Measurements from ENCODE around the gene RBPJL.

RBPJL gene

DNA sequence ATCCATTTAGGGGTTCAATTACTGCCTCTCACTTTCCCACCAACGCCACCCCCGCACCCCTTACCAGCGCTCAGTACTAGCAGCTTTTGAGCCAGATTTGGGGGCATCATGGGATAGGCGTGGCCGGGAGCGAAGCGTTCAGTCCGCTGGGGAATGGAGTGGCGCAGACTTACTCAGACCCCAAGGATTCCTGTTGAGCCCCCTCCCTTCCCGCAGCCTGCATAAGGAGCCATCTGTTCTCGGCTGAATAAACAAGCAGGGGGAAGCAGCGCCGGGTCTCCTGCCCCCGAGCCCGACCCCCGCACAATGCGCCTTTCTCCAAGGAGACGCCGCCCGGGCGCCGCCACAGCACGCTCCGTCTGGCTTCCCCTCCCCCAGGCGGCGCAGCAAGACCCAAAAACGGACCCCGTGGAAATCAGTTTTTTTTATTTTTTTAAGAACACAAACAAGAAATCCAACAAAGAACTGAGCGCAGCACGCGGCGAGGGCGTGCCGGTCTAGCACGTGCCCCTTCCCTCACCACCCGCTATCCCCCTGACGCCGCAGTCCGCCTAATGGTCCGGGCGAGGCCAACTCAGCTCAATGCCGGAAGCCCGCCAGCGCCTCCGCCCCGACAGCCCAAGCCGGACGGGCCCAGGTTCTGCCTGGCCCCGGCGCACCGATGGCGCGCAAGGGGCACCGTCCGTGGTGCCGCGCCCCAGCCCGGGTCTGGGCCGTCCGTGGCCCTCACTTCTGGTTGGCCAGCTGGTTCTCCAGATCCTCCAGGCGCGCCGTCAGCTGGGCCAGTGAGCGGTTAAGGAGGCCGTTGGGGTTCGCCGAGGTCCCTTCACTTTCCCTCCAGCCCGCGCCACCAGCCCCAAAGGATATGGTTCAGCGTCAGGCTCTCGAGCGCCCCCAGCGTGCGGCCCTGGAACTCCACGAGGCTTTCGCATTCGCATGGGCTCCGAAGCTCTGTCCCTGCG, 13.3 kb upstream of the RBPJL start:
- DNase-seq (ENCODE audit: low read depth in 2 of 2), result peak; percentile 78 to 82

- DNase-seq (ENCODE audit: low read depth in 2 of 2), result no peak
Measured at GRCh38 chr20:45294003-45294368, 12.7 kb upstream of the RBPJL start.

- no peak for DNase-seq (ENCODE audit: low read depth in 2 of 2)
Measured at GRCh38 chr20:45294659-45295058, 12.0 kb upstream of the RBPJL start.

DNA sequence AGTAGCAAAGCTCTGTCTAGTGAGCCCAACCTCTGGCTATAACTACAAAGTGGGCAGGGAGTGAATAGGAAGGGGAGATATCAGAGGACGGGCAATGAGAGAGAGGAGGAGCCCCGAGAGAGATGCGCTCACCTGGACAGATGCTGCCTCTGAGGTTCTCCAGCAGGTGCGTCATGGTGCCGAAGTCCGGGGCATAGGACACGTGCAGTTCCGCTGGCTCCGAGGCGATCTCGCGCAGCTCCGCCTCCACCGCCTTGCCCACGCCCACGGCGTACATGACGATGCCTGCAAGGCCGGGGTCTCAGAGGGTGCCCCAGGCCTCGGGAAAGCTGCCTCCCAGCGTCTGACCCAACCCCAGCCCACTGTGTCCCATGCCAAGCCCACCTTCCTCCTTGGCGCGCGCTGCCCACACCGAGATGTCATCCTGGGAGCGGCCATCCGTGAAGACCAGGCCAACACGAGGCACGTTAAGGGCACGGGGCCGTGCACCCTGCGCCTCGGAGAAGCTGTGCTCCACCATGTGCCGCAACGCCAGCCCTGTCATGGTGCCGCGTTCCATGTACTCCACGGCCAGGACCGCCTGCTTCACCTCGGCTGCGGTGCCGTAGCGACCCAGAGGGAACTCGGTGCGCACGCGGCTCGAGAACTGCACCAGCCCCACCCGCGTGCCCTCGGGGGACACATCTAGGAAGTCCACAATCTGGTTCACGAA, 8.7 kb upstream of the RBPJL start:
- no peak for DNase-seq (ENCODE audit: low read depth in 2 of 2)

- DNase-seq (ENCODE audit: low read depth in 2 of 2), result no peak
Measured at GRCh38 chr20:45299786-45300185, 6.9 kb upstream of the RBPJL start.

GRCh38 chr20:45300961-45301360, 5.7 kb upstream of the RBPJL start:
- peak in 1 of 2 donors; percentile 50 for DNase-seq (ENCODE audit: low read depth in 2 of 2)

- no peak for DNase-seq (ENCODE audit: low read depth in 2 of 2)
Measured at GRCh38 chr20:45301824-45302271, 4.8 kb upstream of the RBPJL start.

- DNase-seq (ENCODE audit: low read depth in 2 of 2), result no peak
Measured at GRCh38 chr20:45303586-45304463, 2.8 kb upstream of the RBPJL start.

DNA sequence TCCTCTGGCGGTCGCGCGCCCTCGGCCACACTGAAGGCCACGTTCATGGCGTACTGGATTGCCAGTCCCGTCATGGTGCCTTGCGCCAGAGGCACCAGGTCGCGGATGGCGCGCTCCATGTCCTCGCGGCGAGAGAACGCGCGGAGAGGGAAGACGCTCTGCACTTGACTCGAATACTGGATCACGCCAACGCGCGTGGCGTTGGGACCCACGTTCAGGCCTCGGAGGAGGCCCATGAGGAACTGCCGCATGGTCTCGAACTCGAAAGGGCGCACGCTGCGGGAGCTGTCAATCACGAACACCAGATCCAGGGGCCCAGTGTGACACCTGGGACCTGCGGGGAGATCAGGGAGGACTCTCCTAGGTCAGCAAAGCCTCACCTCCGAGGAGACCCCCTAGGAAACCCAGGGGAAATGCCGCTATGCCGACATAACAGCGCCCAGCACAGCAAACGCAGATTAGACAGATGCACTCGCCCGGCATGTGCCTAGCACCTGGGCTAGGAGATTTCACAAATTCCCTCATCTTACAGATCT, 2.1 kb upstream of the RBPJL start:
- no peak for DNase-seq (ENCODE audit: low read depth in 2 of 2)

DNA sequence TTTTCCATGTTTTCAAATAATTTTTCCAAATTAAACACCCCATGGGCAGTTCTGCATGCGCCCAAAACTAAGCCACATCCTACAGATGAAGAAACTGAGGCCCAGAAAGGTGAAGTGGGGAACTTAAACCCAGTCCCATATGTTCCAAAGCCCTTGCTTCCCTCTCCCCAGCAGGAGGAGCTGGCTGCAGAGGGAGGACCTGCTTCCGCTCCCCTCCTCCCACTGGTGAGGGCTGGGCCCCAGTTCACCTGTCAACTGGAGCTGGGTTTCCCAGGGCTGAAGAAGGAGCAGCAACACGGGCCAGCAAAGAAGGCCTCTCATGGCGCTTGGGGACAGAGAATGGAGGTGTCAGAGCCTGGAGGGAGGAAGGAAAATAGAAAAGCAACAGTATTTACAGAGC, 1.4 kb upstream of the RBPJL start:
- no peak for DNase-seq (ENCODE audit: low read depth in 2 of 2)

DNA sequence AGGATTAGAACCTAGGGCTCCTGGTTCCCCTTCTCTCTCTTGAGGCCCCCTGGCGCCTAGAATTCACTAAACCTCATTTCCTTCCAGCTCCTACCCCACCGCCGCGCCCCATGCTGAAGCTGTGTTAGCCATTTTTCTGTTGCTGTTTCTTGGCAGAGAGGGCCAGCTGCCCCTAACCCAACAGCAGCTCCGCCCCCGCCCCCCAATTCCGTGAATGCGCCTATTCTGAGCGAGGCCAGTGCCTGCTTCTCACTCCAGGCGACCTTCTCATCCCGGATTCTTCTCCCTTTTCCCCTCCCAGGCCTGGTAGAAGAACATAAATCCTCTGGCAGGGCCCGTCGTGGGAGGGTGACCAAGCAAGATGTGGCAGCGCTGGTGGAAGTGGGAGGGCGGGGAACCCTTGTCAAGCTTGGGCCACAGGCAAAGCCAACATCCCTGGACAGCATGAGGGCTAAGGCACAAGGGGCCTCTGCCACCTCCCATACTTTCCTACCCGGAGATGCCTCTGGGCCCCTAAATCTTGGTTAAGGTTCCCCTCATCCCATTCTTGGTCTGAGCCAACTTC, 518 bp downstream of the RBPJL start:
- DNase-seq (ENCODE audit: low read depth in 2 of 2), result no peak

- DNase-seq (ENCODE audit: low read depth in 2 of 2), result no peak
Measured at GRCh38 chr20:45308117-45308778, 1.6 kb downstream of the RBPJL start, which contains the start of gene MATN4. TSS of gene MATN4 (minus strand) at chr20:45308299. CDS start at chr20:45305582, 2,717 bp downstream.

- no peak for DNase-seq (ENCODE audit: low read depth in 2 of 2)
Measured at GRCh38 chr20:45309075-45309474, 2.4 kb downstream of the RBPJL start.

GRCh38 chr20:45311589-45312211, 5.1 kb downstream of the RBPJL start:
- DNase-seq (ENCODE audit: low read depth in 2 of 2), result peak; percentile 57 to 64

- no peak for DNase-seq (ENCODE audit: low read depth in 2 of 2)
Measured at GRCh38 chr20:45312241-45312640, 5.6 kb downstream of the RBPJL start.

DNA sequence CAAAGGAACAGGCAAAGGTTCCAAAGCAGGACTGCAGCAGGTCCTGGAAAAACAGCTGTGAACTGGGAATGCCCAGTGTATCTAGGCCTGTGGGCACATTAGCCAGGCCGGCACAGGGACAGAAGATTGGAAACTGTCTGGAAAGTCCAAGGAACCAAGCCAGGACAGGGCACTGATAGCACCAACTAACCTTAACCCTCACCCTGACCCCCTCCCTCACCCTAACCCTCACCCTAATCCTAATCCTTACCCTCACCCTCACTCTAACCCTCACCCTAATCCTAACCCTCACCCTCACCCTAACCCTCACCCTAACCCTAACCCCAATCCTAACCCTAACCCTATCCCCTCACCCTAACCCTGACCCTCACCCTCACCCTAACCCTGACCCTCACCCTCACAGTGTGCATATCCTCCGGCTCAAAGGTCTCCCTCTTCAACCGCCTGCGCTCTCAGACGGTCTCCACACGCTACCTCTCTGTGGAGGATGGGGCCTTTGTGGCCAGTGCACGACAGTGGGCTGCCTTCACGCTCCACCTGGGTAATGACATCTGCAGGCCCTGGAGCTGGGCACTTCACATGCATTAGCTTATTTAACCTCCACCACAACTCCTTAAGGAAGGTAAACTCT, 6.5 kb downstream of the RBPJL start:
- DNase-seq (ENCODE audit: low read depth in 2 of 2), result no peak

DNA sequence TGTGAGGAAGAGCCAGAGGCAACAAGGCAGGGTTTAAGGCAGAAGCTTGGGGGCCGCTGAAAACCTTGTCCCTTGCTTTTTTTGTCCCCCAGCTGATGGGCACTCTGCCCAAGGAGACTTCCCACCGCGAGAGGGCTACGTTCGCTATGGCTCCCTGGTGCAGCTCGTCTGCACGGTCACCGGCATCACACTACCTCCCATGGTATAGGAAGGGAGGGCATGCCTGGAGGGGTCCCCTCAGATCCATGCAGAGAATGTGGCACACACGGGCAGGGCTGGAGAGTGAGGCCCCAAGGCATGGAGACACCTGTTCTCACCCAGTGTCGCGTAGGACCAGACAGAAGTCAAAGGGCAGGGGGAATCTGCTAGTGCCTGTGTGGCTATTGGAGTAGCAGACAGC, 7.3 kb downstream of the RBPJL start:
- DNase-seq (ENCODE audit: low read depth in 2 of 2), result no peak

- DNase-seq (ENCODE audit: low read depth in 2 of 2), result no peak
Measured at GRCh38 chr20:45315672-45316071, 9.0 kb downstream of the RBPJL start.

DNA sequence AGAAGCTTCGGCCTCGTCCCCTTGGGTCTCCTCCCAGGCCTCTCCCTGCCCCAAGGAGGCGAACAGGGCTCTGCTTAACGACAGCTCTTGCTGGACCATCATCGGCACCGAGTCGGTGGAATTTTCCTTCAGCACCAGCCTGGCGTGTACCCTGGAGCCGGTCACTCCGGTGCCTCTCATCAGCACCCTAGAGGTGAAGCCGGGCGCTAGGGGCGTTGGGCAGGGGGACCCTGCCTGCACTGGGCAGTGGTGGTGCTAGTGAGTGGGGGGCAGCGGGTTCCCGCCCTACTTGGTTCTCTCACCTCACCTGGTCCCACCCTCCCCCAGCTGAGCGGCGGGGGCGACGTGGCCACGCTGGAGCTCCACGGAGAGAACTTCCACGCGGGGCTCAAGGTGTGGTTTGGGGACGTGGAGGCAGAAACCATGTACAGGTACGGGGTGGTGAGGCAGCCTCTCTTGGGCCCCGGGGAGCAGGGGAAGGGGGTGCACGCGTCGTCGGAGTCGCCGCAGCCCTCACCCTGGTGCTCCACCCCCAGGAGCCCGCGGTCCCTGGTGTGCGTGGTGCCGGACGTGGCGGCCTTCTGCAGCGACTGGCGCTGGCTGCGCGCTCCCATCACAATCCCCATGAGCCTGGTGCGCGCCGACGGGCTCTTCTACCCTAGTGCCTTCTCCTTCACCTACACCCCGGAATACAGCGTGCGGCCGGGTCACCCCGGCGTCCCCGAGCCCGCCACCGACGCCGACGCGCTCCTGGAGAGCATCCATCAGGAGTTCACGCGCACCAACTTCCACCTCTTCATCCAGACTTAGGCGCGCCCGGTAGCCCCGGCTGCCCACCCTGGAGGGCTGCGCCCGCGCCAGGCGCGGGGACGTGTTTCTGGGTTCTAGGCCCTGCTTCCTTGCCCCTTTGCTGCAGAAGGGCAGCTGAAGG, 9.8 kb downstream of the RBPJL start:
- DNase-seq (ENCODE audit: low read depth in 2 of 2), result no peak
